Glomerular endothelial cell (primary cell): Measurements from ENCODE around the gene THSD4. TPM values are rescaled to one million over a fixed set of nuclear protein-coding genes. Genes with fewer than 3 reads are reported as not detected.

Experiments used
- DNase-seq: peaks from one replicate; pipeline ENCODE4 v3.0.0-alpha.2; 2011; ENCODE audit warnings: low read depth, low spot score; ENCODE audit errors: extremely low read depth
- total RNA-seq: library from RNA; depleted of rRNA; stranded (reverse); fragments of >200 nt; gene quantifications from 2 replicates; pipeline ENCODE4 v1.2.3, GENCODE V29; 2015

THSD4 gene
- total RNA-seq, 1 donor from 2014 or later, result 110 TPM

DNA sequence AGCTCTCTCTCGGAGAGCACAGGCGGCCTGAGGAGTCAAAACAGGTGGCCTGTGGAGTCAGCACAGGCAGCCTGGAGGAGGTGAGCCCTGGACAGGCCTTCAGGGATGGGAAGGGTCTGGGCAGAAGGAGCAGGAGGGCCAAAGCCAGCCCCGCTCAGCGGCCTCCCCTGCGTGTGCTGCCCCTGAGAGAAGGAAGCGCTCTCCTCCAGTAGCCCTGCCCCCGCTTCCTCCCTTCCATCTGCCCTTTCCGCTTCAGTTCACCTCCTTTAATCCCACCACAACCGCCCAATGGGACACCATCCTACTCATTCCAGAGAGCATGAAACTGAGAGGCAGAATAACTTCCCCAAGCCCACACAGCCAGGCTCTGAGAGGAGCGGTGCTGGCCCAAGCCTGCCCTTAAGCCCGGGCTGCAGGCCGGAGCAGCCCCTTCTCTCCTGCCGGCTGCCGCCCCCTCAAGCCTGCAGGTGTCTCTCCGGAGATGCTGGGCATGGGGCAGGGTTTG lies 691.9 kb downstream of the THSD4 start:
- DNase-seq, result no peak

DNA sequence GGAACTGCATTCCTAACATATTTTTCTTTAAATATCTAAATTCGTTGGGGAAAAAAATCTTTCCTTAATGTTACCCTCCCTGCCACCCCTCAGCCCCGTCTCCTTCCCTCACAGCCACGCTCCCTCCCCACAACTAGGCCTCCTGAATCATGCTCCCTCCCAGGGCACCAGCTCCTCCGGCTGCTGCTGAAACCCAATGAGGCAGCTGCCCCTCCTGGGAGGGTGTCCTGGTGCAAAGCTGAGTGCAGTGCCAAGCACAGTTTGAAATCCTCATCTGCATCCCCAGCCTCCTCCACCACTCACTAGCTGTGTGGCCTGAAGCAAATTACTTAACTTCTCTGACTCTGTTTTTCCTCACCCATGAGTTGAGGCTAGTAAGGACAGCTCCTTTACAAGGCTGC lies 692.4 kb downstream of the THSD4 start:
- no peak for DNase-seq

DNA sequence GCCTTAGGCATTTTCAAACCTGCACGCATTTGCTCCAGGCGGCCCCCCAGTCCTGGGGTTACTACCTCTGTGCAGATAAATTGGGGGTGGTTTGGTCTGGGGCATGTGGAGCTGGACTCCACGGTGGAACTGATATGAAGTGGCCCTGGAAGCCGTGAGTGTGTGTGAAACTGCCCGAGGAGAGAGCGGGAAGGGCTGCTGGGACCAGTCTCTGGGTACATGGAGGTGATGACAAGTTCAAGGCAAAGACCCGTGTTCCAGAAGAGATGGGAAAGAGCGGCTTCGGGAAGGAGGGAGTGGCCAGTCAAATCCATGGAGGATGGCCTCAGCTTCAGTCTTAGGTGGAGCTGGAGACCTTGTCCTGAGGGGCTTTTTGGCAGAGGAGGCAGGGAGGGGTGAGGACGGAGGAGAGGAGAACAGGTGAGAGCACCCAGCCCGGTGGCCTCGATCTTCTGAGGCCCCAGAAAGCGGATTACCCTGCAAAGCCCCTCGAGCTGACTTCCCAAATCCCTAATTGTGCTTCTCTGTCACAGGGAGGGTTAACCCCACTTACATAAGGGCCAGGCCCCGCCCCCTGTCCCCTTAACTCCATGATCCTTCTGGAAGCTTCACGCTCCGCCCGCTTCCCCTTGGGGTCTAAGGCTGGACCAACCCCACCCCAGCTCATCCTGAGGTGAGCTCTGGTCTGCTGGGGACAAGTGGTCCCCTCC lies 693.2 kb downstream of the THSD4 start:
- DNase-seq, result no peak

DNA sequence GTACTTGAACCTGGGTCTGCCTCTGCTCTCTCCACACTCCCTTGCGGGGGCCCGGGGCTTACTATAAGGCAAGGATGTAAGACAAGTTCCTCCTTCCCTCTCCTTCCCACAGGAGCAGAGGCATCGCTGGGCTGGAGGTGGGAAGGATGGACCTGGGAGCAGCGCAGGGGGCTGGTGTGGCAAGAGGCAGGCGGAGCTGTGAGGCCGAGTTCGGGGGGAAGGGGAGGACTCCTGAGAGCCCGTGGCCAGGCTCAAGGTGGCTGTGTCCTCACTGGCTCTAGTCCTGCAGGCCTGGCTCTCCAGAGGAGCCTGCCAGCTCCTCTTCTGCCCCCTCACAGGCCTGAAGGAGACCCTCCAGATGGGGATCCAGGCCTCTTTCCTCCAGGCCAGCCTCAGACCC lies 694.1 kb downstream of the THSD4 start:
- no peak for DNase-seq

DNA sequence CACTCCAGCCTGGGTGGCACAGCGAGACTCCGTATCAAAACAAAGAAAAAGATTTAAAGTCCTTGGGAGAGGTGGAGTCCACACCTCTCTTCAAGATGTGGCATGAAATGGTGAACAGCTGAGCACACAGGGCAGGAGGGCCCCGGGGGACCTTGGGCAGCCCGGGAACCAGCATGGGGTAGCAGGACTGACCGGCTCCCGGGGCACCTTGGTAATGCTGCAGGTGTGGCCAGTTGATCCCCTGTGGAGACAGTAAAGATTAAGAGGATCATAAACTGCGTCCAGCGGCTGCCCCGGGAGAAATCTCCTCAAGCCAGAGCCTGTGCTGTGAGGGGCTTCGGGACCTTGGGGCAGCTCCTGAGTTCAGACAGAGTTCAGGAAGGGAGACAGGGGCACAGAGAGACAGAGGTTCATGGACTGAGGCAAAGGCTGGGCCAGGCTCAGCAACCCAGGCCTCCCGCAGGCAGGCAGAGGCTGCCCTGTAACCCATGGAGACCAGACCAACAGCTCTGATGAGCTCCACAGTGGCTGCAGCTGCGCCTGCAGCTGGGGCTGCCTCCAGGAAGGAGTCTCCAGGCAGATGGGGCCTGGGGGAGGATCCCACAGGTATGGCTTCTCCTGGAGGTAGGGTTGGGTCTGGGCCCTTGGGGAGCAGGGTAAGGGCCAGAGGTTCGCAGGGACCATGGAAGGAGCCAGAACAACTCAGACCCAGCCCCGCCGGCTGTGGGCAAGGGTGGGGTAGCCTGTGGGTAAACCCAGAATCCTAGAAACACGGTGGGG lies 695.2 kb downstream of the THSD4 start, which contains the start of gene NR2E3:
Gene NR2E3, plus strand, starts transcription at position 299 of the 780 bp plus-strand sequence. Its CDS starts 190 bp downstream, at position 489.
- DNase-seq, result no peak

DNA sequence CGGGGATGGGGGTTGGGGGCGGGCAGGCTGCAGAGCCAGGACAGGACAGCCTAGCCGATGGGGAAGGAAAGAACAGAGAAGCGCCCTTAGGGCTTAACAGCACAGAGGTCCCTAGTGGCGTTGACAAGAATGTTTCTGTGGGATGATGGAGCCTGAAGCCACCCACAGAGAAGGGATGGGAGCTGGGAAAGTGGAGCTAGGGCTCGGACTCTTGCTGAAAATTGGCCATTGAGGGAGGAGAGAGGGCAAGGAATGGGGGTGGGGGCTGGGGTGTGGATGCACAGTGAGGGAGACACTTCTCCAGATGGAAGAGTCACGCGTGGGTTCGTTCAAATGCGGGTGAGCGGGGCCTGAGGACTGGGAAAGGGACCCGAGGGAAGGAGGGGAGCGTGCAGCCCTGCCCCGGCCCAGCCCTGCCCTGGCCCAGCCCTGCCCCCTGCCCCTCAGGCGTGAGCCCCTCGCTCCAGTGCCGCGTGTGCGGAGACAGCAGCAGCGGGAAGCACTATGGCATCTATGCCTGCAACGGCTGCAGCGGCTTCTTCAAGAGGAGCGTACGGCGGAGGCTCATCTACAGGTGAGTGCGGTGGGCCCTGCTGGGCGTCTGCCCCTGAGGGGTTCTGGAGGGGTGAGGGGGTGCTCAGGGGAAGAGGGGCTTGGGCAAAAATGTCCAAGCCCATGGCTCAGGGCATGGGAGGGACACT lies 695.9 kb downstream of the THSD4 start:
- DNase-seq, result no peak

DNA sequence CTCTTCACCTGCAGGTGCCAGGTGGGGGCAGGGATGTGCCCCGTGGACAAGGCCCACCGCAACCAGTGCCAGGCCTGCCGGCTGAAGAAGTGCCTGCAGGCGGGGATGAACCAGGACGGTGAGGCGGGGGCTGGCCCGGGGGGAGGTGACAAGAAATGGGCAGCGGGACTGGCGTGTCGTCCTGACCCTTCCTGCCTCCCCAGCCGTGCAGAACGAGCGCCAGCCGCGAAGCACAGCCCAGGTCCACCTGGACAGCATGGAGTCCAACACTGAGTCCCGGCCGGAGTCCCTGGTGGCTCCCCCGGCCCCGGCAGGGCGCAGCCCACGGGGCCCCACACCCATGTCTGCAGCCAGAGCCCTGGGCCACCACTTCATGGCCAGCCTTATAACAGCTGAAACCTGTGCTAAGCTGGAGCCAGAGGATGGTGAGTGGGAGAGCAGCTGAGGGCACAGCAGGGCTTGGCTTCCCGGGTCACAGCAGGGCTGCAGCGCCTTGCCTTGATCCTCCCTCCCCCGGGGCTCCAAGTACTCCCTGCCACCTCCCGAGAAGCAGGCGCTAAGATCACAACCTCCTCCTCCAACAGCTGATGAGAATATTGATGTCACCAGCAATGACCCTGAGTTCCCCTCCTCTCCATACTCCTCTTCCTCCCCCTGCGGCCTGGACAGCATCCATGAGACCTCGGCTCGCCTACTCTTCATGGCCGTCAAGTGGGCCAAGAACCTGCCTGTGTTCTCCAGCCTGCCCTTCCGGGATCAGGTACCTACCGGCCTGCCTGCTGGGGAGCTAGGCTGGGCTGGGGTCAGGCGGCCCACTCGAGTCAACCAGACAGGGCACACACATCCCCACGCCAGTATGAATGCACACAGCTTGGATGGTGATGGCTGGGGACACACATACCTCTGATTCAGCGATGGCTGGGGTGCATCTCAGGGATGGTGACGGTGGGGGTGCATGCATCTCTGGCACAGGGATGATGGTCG lies 696.8 kb downstream of the THSD4 start:
- no peak for DNase-seq

DNA sequence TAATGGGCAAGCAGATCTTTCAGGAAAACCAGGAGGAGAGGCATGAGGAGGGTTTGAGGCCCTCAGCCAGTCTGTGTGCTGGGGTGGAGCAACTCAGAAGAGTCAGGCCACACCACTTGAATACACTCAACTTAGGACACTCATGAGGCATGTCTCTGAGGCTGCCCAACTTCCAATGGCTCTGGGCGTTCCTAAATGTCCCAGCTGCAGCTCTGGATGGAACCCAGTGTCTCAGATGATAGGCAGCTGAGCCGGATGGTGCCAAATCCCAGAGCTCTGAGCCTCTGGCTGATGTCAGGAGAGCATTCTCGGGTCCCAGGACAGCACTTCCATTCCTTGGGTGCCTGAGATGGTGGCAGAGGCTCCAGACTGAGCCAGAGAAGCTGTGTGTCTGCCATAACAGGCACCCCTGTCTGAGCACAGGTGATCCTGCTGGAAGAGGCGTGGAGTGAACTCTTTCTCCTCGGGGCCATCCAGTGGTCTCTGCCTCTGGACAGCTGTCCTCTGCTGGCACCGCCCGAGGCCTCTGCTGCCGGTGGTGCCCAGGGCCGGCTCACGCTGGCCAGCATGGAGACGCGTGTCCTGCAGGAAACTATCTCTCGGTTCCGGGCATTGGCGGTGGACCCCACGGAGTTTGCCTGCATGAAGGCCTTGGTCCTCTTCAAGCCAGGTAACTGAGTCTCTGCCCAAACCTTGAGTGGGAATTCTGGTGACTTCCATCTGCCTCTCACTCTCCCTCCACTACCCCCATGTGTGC lies 697.9 kb downstream of the THSD4 start:
- DNase-seq, result no peak

DNA sequence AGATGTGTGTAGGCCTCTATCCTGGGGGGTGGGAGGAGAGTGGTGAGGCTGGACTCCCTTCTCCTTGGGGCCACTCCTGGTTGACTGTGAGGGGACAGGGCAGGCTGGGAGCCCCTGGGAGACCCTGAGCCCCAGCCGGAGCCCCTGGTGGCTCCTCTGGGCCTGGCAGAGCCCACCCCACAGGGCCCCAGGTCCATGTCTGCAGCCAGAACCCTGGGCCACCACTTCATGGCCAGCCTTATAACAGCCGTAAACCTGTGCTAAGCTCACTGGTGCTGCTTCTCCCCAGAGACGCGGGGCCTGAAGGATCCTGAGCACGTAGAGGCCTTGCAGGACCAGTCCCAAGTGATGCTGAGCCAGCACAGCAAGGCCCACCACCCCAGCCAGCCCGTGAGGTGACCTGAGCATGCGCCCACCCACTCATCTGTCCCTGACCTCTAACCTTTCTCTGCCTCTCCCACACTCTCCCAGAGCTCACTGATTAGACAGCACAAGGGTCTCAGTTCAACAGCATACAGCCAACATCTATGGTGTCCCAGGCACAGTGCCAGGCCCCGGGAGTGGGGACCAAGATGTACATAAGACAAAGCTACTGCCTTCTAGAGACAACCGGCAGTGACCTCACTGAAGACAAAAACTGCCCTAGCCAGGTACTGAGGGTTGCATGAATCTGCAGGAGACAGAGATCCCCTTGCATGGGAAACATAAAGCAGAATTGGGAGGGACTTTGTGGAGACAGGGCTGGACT lies 698.6 kb downstream of the THSD4 start:
- no peak for DNase-seq

DNA sequence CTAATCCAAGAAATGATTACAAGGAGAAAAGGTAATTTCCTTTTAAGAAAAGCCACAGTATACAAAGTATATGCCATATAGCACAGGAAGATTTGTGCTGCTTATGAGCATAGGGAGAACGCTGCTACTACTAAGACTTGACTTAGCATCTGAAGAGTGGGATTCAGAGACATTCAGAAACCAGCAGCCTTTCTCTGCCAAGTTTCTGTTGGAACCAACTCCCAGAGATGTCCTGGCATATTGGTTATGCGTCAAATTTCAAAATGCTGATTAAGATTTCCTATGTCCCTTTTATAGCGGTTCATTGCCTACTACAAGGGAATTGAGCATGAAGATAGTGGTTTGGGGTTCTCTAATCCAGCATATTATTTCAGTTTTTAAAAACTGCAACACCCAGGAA lies 700.0 kb downstream of the THSD4 start:
- no peak for DNase-seq

DNA sequence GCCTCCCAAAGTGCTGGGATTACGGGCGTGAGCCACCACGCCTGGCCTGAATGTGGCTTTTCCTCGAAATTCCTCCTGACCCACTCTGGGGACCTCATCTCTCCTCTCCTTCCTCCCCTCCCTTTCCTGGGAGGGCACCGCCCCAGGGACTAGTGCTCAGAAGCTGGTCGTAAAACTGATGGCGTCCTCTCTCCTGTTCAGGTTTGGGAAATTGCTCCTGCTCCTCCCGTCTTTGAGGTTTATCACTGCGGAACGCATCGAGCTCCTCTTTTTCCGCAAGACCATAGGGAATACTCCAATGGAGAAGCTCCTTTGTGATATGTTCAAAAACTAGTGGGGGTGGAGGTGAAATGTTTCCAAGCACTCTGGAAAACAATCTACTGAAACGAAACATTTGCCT lies 702.1 kb downstream of the THSD4 start:
- no peak for DNase-seq

DNA sequence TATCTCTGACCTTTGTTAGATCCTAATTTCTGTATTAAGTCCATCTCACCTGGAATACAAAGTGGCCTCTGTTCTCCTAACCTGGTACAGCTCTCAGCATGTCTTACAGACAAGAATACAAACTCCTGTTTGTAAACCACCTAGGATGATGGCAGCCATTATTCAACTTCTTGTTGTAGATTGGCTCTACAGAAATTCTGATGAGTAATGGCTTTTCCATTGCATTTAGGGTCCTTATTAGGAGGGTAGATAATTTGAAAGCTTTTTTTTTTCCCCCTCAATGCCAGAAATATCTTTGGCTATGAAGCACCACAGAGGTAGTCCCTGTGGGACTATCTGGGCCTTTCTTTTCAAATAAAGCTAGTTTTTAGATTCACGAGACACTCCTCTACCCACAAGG lies 704.9 kb downstream of the THSD4 start:
- DNase-seq, result no peak

DNA sequence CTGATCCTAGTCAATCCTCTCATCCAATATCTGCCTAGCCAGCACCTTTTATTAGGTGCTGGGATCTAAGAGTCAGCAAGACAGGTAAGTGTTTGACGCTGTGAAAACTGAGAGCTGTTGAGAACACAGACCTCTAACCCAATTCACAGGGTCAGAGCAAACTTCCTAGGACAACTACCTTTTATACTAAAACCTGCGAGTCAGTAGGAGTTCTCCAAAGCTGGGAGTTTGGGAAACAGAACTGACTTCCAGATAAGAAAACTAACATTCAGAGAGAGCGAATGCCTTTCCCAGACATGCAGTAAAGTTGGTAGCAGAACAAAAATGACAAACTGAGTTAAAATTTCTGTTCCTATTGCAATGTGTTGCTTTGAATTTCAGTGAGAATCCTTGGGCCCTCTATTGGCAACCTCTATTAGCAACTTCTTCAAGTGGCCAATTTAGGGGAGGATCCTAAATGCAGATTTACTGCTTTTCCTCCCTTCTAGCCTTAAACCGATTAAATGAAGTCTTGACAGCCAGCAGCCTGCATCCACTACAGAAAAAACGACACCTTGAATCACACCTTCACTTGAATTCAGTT lies 706.4 kb downstream of the THSD4 start:
- no peak for DNase-seq

DNA sequence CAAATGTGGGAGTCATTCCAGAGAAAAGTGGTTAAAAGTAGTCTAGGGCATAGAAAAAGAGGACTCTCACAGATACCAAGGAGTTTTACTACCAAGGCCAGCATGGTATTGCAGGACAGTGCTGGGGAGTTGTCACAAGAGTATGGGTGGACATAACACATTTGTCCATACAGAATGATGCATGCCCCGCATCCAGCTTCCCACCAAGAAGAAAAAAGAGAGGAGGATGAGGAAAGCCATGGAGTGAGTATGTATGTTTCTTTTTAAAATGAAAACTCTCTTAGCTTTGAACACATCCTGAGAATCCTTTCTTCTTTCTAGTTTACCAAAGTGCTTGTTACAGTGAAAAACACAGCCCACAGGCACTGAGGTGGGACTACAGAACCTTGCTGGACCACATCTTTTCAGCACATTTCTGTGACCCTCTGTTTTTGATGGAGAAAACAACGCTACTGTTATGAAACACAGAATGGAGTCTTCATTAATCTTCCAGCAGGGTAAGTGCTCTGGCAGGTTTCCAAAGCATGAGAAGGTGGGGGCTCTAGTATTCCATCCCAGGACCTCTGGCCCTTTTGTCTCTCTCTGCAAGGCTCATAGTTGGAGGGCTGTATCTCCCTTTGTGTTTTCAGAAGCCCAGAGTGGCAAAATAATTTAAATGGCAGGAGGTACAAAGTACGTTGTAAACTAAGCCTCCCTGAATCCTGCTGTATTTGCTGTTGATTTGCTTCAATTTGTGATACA lies 707.8 kb downstream of the THSD4 start:
- DNase-seq, result no peak

DNA sequence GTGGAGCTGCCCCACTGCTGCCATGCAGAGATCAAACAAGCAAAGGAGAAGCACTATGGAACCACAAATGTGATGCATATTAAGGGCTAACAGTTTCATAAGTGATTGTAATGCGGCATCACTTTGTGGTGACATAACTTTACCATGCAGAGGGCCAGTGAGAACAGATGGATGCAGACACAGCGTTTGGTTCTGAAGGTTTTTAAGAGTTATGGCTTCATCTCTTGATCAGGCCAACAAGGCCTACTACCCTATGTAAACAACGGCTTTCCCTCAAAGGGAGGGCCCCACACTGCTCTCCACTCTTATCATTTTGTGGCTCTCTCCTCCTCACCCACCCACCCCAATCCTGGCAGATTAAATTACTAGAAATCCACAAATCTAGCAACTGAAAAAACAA lies 708.5 kb downstream of the THSD4 start:
- DNase-seq, result no peak

DNA sequence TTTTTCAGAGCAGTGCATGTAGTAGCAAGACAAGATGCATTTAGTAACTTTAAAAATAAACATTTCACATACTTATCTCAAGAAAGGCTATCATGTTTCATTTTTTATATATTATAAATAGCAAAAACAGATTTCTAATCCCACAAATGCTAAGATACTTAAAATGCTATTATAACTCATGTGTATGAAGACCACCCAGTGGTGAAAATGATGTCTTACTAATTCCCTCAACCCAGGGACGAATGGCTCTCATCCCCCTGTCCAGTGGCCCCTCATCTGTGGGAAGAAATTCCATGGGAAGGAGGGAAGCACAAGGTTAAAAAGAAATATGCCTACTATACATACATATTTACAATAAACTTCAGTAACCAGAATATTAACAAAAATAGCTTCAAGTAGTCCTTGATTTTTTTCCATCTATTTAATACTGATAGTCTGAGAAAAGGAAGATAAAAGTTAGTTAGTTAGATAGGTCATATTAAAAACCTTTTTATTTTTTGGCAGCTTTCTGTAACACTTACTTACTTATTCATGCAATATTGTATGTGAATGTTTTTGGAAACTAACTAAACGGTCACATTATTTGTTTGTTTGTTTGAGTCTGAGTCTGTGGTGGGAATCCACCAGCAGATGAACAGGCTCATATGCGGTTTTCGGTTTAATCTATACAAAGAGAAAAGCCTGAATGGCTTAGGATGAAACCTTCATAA lies 709.9 kb downstream of the THSD4 start:
- DNase-seq, result no peak

DNA sequence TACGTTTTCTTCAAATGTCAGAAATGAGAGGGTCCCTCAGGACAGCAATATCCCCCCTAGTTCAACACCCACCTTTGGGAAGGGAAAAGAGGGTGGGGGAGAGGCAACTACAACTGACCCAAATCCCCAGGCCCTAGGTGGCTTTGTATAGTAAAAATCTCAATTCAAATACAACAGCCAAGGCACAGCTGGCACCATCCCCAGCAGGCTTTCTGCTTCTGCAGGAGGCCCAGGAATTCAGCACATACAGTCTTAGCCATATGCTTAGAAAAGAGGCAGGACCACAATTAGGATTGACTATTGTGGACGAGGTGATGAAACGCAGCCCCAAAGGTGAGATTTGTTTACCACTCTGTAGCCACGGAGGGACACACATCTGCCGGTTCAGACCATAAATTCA lies 710.9 kb downstream of the THSD4 start:
- DNase-seq, result no peak
